Stimulated activated CD4-positive, alpha-beta T cell treated with anti-CD3 and anti-CD28 coated beads, TNF-alpha, amount 100 ng/mL, for 24 hours (primary cell): ENCODE results near the gene MACROD2.

Experiments
- DNase-seq, 3 experiments: peaks; one replicate each; pipeline ENCODE4 v3.0.0-alpha.2; 2020; ENCODE audit warnings: low read depth in 3 of 3

MACROD2 gene

DNA sequence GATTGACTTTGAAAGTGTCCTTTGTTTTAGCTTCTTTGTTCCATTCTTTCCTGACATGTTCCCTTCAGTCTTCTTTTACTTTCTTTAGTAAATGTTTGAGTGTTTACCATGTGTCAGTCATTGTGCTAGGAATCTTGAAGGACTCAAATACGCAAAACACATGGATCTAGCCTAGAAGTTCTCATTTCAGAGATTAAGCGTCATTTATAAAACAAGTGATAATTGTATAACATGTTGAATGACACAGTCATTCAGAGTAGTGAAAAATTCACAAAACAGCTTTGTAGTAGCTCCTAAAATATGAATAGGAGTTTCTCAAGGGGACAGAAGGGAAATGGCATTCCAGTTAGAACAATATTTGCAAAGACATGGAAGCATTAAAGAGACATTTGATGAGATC, 66.9 kb downstream of the MACROD2 start:
- no peak for DNase-seq

DNA sequence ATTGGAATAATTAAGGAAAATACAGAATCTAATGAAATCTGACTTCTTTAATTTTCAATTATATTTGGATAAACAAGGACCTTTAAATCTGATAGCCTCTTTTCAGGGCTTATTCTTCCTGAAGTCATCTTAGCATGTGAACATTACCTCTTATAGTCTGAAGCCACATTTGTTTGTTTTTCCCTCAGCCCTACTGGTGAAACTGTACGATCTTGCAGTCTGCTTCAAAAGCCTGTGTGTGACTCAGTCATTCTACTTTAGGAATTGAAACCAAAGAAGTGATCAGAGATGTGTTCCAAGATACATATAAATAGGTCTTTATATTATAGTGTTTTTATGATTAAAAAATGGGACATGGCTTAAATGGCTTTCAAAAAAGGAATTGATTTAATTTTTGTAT, 67.5 kb downstream of the MACROD2 start:
- no peak for DNase-seq

DNA sequence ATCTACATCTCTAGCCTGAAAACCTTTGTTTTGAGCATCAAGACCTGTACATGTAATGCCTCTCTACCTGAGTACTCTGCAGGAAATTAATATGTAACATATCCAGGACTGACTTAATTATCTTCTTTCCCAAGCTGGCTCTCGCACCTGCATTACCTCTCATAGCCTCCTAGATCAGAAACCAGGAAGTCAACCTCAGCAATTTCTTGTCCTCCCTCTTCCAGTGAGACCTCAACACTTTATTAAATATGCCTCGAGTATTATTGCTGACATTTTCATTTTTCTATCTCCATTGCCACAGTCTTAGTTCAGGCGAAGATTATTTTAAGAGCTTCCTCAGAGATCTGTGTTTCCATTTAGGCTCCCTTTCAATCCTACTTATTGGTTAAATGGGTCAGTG, 69.0 kb downstream of the MACROD2 start:
- DNase-seq, result no peak

DNA sequence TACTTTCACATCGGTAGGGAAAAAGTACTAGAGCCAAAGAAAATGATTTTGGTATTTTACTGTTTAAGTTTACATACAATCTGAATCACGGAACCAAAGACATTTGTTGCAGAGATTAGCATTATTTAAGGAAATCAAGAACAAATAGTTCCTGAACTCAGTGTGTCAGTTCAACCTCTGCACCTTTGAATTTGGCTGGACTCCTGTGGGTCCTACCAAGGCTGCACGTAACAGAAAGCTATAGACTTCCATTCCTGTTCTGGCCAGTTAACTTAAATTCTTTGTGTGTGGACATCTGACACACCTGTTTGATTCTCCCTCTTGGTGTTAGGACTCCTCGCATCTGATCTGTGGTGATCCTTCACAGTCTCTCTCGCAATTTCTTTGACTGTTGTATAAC, 69.6 kb downstream of the MACROD2 start:
- DNase-seq, result no peak

DNA sequence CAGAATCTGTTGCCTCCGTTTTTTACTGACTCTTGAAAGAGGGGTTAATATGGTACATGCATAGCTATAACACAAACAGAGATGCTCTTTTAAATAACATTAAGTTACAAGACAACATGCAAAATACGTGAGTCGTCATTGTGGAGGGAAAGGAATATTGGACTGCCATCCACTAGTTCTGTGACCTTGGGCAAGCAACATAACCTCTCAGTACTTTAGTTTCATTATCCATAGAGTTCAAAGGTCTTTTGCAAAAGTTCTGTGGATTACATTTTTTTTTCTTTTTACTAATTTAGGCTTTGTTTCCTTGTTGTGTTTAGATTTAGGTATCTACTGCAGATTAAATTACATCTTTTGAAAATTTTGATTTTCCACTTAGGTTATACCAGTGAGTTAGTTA, 70.5 kb downstream of the MACROD2 start:
- no peak for DNase-seq

DNA sequence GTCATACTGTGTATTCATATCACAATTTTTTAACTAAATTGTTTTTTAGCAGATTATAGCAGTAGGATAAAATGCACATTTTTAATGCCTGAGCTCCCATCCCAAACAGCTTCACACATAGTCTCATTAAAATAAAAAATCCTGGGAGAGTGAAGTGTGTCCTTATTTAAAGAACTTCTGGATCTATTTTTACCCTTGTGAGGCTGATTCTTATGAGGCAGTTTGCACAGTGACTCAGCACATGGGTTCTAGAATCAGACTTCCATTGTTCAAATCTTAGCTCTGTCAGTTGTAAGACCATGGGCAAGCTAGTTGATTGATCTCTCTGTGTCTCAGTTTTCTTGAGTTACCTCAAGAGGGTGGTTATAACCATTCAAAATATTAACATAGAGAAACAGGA, 72.3 kb downstream of the MACROD2 start:
- DNase-seq, result no peak

DNA sequence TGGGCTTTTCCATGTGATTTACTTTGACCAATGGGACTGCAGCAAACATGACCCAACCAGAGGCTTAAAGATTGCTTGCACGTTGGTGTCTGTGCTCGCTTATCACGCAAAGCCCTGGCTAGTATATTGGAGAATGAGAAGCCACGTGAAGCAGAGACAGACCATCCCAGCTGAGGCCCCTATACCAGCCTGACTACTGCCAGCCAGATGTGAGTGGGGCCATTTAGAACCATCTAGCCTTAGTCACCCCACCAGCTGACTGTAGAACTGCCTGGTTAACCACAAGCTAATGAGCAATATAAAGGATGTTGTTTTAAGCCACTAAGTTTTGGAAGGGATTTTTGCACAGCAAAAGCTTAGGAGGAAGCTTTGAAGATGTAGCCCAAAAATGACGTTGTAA, 74.5 kb downstream of the MACROD2 start:
- DNase-seq, result no peak

DNA sequence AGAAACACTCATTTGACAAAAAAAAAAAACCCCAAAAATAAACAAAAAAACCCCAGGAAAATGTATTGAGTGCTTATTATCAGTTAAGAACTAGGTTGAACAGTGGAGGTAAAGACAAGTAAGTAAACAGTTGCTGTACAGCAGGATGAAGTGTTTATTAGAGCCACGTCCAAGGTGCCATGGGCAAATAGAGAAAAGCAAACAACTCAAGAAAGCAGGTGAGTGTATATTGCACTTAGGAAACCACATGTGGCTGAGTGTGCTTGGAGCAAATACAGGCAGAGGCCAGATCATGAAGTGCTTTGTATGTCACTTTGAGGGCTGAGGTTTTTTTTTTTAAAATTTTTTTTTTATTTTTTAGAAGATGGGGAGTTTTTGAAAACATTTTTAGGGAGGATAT, 98.3 kb downstream of the MACROD2 start:
- no peak for DNase-seq

DNA sequence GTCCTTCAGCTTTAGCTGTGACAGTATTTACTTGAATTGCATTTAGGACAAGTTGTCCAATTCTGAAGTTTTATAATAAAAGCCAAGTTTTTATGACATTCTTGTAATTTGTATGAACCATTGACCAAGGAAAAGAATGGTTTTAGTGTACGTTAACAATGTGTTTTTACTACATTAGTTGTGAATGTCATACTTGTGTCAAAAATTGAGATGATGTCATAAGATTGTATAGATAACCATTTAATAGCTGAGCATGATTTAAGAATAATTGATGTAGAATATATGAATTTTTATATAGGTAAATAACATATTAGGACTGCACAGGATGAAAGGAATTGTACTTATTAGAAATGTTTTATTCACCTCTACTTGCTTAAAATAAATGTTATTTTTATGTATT, 102.9 kb downstream of the MACROD2 start:
- DNase-seq, result no peak

DNA sequence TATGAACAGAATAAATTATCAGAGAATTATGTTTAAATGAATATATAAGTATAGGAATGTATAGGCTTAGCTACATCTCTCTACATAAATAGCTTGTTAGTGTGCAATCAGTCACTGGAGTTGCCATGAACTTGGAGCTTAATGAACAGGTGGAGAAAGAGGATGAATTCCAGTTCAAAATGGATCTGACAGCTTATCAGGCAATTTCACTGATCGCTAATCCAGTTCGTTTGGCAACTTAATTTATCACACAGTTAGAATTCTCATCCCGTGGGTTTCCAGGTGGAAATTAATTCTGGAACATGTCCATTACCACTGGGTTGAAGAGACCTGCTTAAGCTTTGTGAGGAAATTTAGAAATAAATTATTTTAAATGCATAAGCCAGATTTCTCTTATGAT, 118.1 kb downstream of the MACROD2 start:
- DNase-seq, result no peak

DNA sequence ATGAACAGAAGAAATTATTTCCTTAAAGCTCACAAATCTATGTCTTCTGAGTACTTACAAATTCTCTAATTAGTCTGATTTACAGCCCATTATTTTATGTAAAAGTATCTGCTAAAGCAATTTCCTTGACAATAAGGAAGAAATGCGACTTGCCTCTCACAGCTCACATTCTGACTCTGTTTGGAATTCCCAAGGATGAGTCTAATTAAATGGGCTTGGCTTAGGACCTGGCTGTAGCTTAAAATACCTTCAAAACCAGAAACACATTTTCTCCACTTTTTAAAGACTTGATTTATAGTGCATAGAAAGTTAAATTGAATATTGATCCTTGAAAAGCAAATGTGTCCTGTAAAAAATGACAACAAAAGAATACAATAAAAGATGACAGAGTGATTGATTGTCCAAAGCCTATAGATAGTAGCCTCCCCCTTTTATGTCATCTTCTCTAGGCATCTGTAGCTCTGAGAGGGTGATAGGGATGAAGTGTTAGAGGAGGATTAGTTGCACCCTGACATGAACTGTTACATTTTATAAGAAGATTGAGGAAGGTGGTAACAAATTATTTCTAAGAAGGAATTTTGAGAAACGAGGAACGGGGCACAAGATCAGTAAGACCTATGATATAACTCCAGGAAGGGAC, 118.9 kb downstream of the MACROD2 start:
- DNase-seq, result no peak

DNA sequence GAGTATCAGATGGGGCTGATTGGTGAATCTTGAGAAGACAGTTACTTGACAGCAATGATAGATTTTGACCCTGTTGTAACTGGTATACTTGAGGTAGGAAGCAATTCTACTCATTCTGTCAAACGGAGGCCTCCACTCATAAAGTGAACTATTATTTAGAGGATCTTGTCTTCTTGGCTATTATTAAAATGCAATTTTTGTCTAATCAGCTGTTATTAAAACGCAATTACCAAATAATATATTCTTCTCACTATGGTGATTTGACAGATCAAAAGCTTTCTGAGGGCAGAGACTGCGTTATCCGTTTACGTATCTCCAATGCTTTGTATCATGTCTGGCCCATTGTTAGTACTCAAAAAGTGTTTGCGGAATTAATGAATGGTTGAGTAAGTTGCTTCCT, 120.7 kb downstream of the MACROD2 start:
- no peak for DNase-seq

DNA sequence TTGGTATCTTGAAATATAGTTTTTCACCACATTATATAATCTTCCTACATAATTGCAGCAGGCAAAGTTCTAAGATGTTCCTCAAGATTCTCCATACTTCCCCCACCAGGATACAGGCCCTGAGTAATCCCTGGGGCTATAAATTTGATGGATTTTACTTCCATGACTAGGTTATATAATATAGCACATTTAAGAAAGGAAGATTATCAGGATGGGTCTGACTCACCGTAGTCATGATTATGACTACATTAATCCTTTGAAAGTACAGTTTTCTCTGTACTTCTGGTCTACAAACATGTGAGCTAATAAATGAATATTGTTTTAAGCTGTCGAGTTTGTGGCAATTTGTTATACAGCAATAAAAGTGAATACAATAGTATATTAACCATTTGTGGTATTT, 122.5 kb downstream of the MACROD2 start:
- no peak for DNase-seq

DNA sequence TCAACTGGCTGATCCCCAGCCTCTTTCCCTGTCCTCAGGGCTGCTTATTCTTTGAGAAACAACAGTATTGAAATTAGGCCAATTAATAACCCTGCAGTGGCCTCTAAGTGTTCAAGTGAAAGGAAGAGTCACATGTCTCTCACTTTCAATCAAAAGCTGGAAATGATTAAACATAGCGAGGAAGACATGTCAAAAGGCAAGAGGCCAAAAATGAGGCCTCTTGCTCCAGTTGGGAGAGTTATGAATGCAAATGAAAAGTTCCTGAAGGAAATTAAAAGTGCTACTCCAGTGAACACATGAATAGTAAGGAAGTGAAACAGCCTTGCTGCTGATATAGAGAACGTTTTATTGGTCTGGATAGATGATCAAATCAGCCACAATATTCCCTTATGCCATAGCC, 131.5 kb downstream of the MACROD2 start:
- no peak for DNase-seq

DNA sequence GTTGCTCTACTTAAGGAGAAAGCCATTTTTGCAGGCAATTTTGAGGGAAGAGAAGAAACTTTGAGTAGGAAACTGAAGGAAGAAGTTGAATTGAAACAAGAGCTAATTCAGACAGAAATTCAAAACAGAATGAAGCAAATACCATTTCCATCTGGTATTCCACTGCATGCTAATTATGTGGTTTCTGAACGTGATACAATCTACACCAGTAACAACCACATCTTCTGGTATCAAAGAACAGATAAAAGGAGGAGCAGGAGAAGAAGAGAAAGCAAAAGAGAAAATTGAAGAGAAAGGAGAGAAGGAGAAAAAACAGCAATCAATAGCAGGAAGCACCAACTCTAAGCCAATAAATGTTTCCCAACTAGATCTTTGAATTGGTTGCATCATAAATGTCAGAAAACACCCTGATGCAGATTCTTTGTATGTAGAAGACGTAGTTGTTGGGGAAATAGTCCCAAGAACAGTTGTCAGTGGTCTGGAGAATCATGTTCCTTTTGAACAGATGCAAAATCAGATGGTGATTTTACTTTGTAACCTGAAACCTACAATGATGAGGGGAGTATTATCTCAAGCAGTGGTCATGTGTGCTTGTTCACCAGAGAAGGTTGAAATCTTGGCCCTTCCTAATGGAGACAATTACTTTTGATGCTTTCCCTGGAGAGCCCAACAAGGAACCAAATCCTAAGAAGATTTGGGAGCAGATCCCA, 132.4 kb downstream of the MACROD2 start:
- DNase-seq, result no peak

DNA sequence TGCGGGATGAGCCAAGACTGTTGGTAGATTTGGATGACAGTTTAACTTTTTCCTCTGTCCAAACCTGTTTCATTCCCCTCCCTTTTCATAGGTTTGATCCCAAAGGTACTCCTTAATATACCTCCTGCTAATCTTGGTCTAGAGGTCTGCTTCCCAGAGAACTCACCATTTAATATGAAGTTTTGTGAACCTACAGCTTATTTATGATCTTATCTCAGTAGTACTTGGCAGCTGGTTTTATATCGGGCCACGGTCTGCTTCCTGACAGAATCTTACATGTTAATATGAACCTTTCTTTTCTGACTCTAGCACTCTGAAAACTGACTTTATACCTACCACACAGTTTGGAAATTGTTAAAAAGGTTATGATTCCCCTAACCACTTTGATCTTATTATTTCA, 138.7 kb downstream of the MACROD2 start:
- DNase-seq, result no peak

DNA sequence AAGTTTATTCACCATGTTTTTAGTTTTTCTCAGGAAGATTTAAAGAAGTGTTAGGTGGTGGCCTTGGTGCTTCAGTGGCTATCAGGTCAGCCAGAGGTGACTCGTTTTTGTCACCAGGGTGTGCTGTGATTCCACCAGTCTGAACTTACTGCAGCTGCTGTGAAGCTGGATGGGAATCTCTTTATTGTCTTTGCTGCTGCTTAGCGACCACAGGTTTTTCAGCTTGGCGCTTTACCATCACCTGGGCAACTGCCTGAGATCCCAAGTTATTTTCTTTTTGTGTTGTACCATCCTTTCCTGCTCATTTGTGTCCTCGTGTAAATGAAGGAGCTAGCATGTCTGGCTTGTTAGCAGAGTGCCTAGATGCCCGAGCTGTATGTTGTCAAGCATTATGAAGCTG, 146.9 kb downstream of the MACROD2 start:
- DNase-seq, result no peak

DNA sequence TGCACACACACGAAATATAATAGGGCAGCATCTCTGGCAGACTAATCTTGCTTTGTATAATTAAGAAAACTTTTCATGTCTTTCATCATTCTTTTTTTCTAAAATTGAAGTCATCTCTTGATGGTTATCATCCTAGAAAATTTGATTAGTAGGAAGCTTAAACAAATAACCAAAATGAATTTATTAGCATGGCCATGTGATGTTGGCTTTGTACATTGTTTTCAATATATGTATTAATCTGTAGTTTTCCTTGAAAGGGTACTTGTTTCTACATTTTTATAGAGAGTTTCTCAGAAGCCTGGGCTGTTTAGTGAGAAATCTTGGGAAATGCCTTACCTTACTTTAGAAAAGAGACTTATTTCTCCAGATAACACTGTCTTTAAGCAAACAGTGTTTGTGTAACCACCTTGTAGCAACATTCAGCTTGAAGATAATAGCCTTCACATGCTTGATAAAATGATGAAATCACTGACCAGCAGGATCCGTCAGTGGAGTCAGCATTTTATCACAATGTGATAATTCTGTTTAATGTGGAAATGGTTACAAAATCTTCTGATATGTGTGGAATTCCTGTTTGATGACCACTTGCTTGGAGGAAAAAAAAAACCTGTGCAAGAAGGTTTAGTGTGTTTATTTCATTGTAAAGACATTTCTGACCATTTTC, 147.8 kb downstream of the MACROD2 start:
- no peak for DNase-seq

DNA sequence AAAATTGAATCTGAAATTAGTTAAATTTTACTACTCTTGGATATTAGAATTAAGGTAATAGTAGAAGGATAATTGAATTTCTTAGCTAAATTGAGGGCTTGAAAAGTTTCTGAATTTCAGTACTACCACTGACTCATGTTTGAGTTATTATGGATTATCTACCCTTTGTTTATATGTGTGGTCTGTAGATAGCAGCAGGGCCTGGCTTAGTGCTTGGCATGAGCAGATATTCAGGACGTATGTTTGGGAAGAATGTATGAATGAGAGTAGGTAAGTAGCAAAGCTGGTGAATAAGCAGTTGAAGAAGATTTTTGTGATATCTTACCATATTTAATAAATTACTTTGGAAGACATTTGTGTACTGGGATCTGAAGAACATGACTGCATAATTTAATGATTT, 152.7 kb downstream of the MACROD2 start:
- no peak for DNase-seq

DNA sequence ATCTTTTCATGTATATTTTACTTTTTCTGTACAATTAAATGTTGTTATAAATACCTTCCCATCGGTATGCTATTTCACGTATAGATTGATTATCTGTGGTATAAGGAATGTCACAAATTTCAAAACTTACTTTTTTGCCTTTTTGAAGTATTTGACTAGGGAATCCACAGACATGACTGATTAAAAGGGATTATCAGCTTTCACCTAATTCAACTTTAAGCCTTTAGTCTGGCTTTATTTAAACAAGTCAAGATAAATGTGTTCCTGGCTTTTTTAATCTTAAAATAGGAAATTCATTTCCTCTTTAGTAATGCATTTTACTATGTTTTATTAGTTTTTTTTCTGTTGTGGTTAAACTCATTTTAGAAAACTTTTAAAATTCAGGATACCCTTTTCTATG, 160.0 kb downstream of the MACROD2 start:
- DNase-seq, result no peak

DNA sequence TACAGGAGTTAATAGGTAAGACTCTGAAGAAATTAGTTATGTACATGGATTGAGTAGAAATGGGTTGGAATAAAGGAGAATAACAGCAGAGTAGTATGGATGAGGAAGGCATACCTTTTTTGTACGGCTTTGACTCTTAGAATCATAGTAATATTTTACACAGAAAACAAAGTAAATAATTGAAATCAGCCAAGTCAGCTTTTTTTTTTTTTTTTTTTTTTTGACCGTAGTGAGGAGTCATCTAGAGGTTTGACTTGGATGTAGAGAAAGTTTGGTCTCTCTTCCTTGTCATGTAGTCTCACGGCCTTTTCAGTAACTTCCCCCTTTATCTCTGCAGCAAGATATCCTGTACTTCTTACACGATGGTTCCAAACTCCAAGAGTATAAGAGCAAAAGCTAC, 183.2 kb downstream of the MACROD2 start:
- no peak for DNase-seq

DNA sequence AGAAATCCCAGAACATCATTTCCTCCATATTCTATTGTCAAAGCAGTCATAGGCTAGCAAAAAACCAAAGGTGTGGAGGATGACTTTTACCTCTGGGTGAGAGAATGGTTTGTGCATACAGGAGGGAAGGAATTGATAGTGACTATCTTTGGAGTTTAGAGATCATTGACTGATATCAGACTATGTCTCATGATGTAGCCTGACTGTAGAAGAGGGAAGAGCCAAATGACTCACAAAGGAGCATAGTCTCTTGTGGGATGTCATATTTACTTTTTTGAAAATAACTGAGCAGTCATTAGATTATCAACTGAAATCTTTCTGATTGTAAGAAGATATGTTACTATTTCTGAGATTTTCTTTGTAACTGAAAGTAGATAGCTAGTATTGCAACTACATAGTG, 183.6 kb downstream of the MACROD2 start:
- DNase-seq, result no peak

DNA sequence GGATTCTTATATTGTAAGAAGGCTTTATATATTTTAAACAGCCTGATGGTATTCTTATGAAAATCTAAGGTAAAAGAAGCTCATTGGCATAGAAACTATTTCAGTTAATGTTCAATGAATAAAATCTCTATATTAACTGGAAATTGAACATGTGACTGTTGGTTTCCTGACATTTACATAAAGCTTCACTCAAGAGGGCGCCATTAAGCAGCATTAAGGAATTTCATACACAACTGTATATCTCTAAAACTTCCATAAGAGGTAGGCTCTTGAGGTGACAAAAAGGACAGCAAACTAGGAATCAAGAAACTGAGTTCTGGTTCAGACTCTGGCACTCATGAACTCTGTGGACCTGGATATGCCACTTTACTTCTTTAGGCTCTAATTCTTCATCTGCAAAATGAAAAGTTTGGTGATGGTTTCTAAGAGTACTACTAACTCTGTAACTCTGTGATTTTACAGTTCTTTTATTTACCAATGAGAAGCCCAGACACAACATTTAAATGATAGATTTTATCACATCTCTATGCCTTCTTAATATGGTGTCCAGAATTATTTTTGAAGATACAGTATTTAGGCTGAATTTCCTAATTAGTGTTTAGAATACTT, 194.6 kb downstream of the MACROD2 start:
- DNase-seq, result no peak
